Hepatocyte (in vitro differentiated cells): Measurements from ENCODE around the gene ZKSCAN2.

ENCODE experiments used
- EZH2 ChIP-seq: fragments of 200-600 bp; sonication (generic); IDR thresholded peaks from 2 replicates; pipeline ENCODE4 v1.6.1; 2016; ENCODE audit warnings: antibody characterized with exemption, mild to moderate bottlenecking, borderline replicate concordance
- TF ChIP-seq, protein P1 (sequence below): fragments of 200-600 bp; sonication (generic); IDR thresholded peaks from 2 replicates; pipeline ENCODE4 v1.5.1; 2016; ENCODE audit warnings: antibody characterized with exemption, mild to moderate bottlenecking; ENCODE audit not compliant: poor library complexity

DNA sequence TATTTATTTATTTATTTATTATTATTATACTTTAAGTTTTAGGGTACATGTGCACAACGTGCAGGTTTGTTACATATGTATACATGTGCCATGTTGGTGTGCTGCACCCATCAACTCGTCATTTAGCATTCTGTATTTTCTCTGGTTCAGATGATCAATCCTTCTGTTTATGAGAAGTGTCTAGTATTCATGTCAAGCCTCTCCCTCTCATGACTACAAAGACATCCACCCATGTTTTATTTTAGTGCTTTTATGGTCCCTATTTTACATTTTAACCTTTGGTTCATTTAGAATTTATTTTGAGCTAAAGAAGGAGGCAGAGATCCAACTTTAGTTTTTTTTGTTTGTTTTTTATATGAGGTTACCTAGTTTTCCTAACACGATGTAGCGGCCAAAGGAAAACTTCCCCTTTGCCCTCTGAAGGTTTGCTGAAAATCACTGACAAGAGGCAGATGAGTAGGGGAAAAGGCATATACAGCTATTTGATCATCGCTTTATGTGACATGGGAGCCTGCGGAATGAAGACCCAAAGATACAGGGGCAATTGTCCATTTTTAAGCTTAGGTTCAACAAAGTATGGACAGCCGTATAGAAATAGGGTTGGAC is 63.3 kb downstream of the ZKSCAN2 start:
- TF ChIP-seq, protein P1, sequence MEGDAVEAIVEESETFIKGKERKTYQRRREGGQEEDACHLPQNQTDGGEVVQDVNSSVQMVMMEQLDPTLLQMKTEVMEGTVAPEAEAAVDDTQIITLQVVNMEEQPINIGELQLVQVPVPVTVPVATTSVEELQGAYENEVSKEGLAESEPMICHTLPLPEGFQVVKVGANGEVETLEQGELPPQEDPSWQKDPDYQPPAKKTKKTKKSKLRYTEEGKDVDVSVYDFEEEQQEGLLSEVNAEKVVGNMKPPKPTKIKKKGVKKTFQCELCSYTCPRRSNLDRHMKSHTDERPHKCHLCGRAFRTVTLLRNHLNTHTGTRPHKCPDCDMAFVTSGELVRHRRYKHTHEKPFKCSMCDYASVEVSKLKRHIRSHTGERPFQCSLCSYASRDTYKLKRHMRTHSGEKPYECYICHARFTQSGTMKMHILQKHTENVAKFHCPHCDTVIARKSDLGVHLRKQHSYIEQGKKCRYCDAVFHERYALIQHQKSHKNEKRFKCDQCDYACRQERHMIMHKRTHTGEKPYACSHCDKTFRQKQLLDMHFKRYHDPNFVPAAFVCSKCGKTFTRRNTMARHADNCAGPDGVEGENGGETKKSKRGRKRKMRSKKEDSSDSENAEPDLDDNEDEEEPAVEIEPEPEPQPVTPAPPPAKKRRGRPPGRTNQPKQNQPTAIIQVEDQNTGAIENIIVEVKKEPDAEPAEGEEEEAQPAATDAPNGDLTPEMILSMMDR: no peak
- no peak for TF ChIP-seq EZH2
